DMS 273 (cell line): ENCODE measurements around the gene TRIM47.
"Not testable (repeated sequence)": the region's sequence is repeated elsewhere in the genome, so short reads cannot be mapped to it uniquely, and the experiment has no call there.

Experiments
- DNase-seq: peaks from one replicate; lab custom pipeline; 2025; ENCODE audit not compliant: unreplicated experiment; lab: John Stamatoyannopoulos, UW

TRIM47 gene

GRCh38 chr17:75892556-75893224 lies 14.3 kb upstream of the TRIM47 start:
- no peak for DNase-seq

- no peak for DNase-seq
Measured at GRCh38 chr17:75891605-75892555, 13.5 kb upstream of the TRIM47 start.

- no peak for DNase-seq
Measured at GRCh38 chr17:75891022-75891604, 12.7 kb upstream of the TRIM47 start.

- DNase-seq: no peak
Measured at GRCh38 chr17:75889454-75889853, 11.1 kb upstream of the TRIM47 start.

GRCh38 chr17:75888484-75888883 lies 10.1 kb upstream of the TRIM47 start:
- no peak for DNase-seq

- not testable (repeated sequence) for DNase-seq
Measured at GRCh38 chr17:75885860-75886259, 7.5 kb upstream of the TRIM47 start.

- no peak for DNase-seq
Measured at GRCh38 chr17:75885431-75885830, 7.0 kb upstream of the TRIM47 start.

GRCh38 chr17:75881678-75882454 lies 3.5 kb upstream of the TRIM47 start:
- no peak for DNase-seq

- no peak for DNase-seq
Measured at GRCh38 chr17:75880266-75880665, 1.9 kb upstream of the TRIM47 start.

- peak; percentile 88 for DNase-seq
Measured at GRCh38 chr17:75877752-75878173, 618 bp downstream of the TRIM47 start.

GRCh38 chr17:75876938-75877751 lies 1.2 kb downstream of the TRIM47 start:
- DNase-seq: peak; percentile 76

- peak; percentile 83 for DNase-seq
Measured at GRCh38 chr17:75876190-75876937, 2.0 kb downstream of the TRIM47 start.

- DNase-seq: no peak
Measured at GRCh38 chr17:75875940-75876189, 2.5 kb downstream of the TRIM47 start.

- peak; percentile 65 for DNase-seq
Measured at GRCh38 chr17:75875182-75875939, 3.0 kb downstream of the TRIM47 start.

- no peak for DNase-seq
Measured at GRCh38 chr17:75874323-75875181, 3.8 kb downstream of the TRIM47 start.

- no peak for DNase-seq
Measured at GRCh38 chr17:75873587-75874322, 4.6 kb downstream of the TRIM47 start.
